RPMI7951 (cell line): Measurements from ENCODE around the gene LMNTD2. TPM values are rescaled to one million over a fixed set of nuclear protein-coding genes. Genes with fewer than 3 reads are reported as not detected.
A peak's percentile ranks its signal among the peaks of the same experiment; 100 is the strongest.

Experiments used
- DNase-seq: peaks from one replicate; pipeline ENCODE4 v3.0.0-alpha.2; 2012; ENCODE audit warnings: low read depth
- total RNA-seq: library from RNA; depleted of rRNA; stranded (reverse); fragments of >200 nt; shearing (Covaris generic); gene quantifications from 2 replicates; pipeline ENCODE4 v1.2.3, GENCODE V29; 2014

The LMNTD2 gene
- total RNA-seq, 1 experiment from 2014 or later: 0.24 TPM

GRCh38 chr11:568306-569157 lies 8.0 kb upstream of the LMNTD2 start:
- DNase-seq: peak; percentile 92

GRCh38 chr11:567629-568292 lies 7.2 kb upstream of the LMNTD2 start:
- no peak for DNase-seq

GRCh38 chr11:567011-567628 lies 6.6 kb upstream of the LMNTD2 start:
- no peak for DNase-seq

DNA sequence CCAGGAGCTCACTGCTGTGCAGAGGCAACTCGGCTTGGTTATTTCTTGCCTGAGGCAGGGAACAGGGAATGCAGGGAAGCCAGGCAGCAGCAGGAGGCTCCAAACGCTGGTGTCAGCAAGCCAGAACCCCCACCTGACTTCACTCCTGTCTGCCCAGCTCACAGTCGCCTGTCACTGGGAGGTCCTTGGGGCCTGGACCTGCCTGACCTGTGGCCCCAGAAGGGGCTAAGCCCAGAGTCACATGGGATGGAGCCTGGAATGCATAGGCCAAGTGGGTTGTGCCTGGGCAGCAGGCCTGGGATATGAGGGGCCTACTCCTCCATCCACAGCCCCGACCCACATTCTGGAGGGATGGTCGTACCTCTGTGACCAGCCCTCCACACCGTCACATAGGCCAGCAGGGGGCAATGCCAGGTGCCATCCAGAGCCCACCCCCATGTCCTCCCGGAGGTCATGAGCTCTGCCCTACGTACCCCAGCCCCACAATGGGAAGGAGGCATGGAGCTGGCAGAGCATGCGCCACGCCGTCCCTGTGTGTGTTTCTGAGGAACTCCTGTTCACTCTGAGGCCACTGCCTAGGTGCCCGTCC lies 5.5 kb upstream of the LMNTD2 start:
- DNase-seq: no peak

DNA sequence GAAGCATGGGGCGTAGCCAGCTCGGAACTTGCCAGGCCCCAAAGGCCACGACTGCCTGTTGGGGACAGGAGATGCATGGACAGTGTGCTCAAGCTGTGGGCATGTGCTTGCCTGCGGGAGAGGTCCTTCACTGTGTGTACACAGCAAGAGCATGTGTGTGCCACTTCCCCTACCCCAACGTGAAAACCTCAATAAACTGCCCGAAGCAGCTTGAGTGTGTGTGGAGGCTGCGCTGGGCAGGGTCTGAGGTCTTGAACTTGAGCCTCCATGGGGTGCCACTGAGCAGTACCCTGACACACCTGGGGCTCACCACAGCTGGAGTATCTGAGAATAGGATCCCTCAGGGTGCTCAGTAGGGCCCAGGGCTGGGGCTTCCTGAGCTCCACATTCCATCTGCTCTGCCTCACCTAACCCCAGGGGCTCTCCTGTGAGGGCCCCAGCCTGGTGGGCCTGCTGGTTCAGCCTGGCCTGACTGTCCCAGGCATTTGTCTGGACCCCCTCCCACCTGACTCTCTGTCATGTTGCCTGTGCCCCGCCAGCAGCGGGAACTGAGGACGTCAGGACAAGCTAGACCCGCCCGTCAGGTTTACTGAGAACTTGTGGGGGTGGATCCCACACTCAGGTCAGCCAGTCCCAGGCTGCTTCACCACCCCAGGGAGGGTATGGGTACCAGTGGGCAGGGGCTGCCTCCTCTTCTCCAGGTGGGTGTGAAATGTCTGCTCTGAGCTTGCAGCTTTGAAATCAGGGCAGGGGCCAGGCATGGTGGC lies 3.5 kb upstream of the LMNTD2 start:
- DNase-seq: no peak

DNA sequence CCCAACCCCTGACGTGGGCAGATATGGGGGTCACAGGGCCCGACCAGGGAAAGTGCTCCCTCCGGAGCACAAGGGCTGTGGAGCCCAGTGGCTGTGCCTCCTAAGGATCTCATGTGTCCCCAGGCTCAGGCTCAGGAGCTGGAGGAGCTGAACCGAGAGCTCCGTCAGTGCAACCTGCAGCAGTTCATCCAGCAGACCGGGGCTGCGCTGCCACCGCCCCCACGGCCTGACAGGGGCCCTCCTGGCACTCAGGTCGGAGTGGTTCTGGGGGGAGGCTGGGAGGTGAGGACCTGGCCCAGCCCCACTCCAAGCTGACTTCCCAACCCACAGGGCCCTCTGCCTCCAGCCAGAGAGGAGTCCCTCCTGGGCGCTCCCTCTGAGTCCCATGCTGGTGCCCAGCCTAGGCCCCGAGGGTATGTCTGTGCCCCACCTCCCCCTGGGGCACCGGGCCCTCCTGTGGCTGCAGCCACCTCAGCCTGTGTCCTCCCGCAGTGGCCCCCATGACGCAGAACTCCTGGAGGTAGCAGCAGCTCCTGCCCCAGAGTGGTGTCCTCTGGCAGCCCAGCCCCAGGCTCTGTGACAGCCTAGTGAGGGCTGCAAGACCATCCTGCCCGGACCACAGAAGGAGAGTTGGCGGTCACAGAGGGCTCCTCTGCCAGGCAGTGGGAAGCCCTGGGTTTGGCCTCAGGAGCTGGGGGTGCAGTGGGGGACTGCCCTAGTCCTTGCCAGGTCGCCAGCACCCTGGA lies 2.7 kb upstream of the LMNTD2 start:
- no peak for DNase-seq

DNA sequence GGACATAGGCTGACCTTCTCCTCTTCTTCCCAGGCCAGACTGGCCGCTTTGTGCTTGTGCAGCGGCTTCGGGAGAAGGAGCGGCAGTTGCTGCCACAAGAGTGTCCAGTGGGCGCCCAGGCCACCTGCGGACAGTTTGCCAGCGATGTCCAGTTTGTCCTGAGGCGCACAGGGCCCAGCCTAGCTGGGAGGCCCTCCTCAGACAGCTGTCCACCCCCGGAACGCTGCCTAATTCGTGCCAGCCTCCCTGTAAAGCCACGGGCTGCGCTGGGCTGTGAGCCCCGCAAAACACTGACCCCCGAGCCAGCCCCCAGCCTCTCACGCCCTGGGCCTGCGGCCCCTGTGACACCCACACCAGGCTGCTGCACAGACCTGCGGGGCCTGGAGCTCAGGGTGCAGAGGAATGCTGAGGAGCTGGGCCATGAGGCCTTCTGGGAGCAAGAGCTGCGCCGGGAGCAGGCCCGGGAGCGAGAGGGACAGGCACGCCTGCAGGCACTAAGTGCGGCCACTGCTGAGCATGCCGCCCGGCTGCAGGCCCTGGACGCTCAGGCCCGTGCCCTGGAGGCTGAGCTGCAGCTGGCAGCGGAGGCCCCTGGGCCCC lies 1.6 kb upstream of the LMNTD2 start:
- no peak for DNase-seq

DNA sequence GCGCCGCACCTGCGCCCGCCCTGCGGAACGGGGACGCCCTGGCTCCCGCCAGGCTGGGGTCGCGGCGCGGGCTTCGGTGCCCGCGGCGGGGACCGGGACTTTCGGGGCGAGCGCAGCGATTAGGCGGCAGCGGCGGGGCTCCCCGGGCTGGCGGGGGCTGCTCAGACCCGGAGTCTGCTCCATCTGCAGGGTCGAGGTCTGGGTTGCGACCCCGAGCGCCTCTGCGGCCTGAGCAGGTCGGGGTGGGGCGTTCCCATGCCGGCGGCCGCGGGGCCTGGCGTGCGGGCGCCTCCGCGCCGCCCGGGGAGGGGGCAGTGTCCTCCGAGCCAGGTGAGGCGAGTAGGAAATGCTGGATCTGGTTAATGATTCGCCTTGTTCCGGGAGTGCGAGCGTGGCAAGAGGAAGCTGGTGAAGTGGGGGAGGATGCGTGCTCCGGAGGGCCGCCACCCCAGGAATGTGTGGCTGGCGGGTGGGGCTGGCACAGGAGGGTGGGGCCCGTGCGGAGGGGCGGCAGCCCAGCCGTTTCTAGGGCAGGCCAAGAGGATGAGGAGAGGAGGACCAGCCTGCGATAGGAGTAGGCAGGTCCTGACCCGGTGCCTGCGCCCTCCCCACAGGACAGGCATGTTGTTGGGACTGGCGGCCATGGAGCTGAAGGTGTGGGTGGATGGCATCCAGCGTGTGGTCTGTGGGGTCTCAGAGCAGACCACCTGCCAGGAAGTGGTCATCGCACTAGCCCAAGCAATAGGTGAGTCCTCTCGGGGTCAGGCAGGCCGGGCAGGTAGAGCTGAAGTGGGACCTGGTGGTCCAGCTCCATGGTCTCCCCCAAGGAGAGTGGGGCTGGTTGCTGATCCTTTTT lies 838 bp upstream of the LMNTD2 start:
- DNase-seq: peak; percentile 47

GRCh38 chr11:559712-560304 lies 730 bp downstream of the LMNTD2 start:
- DNase-seq: no peak

GRCh38 chr11:559020-559620 lies 1.4 kb downstream of the LMNTD2 start:
- no peak for DNase-seq

- no peak for DNase-seq
Observed at GRCh38 chr11:558503-558902, 2.0 kb downstream of the LMNTD2 start.

GRCh38 chr11:557328-558132 lies 3.0 kb downstream of the LMNTD2 start:
- DNase-seq: no peak

- no peak for DNase-seq
Observed at GRCh38 chr11:556662-557256, 3.8 kb downstream of the LMNTD2 start.

DNA sequence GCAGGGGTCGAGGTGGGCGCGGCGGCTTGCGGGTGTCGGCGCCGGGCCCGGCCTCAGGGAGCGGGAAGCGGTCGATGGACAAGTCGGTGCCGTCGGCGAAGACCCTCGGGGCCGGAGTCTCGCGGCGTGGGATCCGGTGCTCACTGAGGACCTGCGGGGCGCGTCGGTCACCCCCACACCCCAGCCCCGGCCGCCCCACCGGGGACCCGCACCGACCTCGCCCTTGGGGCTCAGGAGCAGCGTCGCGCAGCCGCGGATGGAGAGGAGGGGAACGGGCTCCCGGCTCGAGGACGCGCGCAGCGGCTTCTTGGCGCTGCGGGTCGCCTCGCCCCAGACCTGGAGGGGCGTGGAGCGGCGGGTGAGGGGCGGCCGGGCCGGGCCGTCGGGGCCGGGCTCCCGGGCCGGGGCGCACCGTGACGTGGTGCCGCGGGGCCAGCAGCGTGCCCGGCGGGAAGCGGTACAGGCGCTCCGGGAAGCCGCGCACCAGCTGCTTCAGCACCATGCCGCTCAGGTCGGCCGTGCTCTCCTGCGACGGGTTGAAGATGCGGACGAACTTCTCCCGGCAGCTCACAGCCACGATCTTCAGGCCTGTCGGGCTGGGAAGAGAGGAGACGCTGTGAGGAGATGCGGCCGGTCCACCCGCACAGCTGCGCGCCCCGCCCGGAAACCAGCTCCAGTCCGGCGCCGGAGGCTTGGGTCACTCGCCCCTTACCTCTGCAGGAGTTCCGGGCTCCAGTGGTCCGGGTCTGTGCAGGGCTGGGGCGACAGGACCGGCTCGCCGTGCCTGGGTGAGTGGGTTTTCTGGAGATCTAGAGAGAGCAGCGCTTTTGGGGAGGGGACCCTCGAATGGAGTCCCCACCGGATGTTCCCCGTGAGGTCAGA lies 4.5 kb downstream of the LMNTD2 start:
- DNase-seq: no peak

- DNase-seq: no peak
Observed at GRCh38 chr11:555227-555779, 5.2 kb downstream of the LMNTD2 start.
